ENCODE data around the gene VOPP1.
A peak's percentile ranks its signal among the peaks of the same experiment; 100 is the strongest.
"Not testable (repeated sequence)": the region's sequence is repeated elsewhere in the genome, so short reads cannot be mapped to it uniquely, and the experiment has no call there.

VOPP1 gene, protein sequence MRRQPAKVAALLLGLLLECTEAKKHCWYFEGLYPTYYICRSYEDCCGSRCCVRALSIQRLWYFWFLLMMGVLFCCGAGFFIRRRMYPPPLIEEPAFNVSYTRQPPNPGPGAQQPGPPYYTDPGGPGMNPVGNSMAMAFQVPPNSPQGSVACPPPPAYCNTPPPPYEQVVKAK

GRCh38 chr7:55572378-55573233 is at the start of gene VOPP1:
VOPP1 (minus strand) TSS chr7:55572502; CDS start chr7:55572324, 178 bp downstream.
- no peak for DNase-seq (ENCODE audit: low read depth)

GRCh38 chr7:55618913-55619312 is 46.6 kb upstream of the VOPP1 start:
- DNase-seq (ENCODE audit: low read depth), result no peak

DNA sequence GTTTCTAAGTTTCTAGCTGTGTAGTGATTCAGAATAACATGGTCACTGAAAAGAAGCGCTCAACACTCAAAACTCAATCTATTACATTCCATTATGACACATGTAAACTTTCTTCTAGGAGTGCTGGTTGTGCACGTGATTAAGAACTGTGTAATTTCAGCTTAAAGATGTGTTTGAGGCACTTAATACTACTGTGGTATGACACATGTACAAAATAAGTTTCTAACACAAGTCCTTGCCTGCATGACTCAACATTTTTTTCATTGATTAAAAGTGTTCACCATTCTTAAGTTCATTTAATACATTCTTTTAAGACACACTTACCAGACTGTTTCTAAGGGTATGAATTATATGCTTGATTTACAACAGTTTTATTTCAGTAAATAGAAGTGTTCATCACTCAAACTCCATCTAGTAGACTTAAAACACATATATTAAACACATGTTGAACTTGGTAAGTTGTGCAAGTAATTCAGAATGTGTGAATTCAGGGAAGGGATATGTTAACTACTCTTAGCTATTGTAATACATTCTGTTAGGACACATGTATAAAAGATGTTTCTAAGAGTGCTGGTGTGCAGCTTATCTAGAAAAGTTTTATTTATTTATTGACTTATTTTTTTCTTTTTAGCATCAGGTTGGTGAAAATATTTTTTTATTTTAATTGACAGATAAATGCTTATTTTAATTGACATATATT is 42.2 kb upstream of the VOPP1 start:
- not testable (repeated sequence) for DNase-seq (ENCODE audit: low read depth)

DNA sequence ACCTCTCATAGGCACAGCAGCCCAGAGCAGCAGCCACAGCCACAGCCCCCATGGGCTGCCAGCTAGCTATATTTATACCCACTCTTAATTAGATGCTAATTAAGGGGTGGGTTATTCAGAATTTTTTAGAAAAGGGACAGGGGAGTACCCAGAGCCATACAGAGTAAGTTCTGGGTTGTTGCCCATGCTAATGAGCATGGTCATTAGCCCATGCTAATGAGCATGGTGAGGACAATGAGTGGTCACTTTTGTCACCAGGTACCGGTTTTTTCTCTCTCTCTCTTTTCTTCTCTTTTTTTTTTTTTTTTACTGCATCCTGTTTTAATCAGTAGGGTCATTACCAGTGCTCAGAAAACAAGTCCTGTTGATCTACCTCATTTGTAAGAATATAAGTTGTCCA is 37.4 kb upstream of the VOPP1 start:
- DNase-seq (ENCODE audit: low read depth), result not testable (repeated sequence)

- not testable (repeated sequence) for DNase-seq (ENCODE audit: low read depth)
Measured at GRCh38 chr7:55605661-55606060, 33.4 kb upstream of the VOPP1 start.

DNA sequence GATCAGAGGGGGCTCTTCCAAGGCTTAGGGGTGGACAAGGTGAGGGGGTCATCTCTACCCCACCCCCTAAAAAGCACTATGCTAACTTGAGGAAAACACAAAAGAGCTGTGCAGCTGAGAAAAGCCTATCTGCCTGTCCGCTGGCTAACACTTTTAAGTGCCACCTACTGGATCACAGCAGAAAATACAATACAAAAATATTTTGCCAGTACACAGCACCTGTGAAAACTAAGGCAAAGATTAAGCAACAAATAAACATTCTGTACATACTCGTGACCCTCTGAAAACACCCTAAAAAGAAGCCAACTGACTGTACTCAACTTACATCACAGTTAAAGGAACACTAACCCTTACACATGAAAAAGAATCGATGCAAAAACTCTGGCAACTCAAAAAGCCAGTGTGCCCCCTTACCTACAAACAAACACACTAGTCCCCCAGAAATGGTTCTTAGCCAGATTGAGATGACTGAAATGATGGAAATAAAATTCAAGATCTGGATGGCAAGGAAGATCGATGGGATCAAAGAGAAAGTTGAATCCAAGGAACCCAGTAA is 25.7 kb upstream of the VOPP1 start:
- not testable (repeated sequence) for DNase-seq (ENCODE audit: low read depth)

GRCh38 chr7:55597214-55597739 is 25.0 kb upstream of the VOPP1 start:
- DNase-seq (ENCODE audit: low read depth), result not testable (repeated sequence)

DNA sequence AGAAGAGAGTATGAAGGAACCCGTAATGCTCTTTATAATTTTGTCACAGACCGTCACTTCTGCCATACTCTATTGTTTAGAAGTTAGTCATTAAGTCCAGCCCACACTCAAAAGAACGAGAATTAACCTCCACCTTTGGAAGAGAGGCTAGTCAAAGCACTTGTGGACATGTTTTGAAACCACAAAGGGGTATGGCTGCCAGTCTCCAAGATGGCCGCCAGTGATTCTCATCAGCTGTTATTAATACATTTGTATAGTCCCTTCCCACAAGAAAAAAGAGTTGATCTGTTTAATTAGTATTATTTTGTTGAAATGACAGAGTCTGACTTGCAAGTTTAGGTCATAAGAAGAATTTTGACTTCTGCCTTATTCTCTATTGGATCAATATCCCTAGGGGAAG is 23.2 kb upstream of the VOPP1 start:
- no peak for DNase-seq (ENCODE audit: low read depth)

GRCh38 chr7:55594870-55595269 is 22.6 kb upstream of the VOPP1 start:
- DNase-seq (ENCODE audit: low read depth), result no peak

DNA sequence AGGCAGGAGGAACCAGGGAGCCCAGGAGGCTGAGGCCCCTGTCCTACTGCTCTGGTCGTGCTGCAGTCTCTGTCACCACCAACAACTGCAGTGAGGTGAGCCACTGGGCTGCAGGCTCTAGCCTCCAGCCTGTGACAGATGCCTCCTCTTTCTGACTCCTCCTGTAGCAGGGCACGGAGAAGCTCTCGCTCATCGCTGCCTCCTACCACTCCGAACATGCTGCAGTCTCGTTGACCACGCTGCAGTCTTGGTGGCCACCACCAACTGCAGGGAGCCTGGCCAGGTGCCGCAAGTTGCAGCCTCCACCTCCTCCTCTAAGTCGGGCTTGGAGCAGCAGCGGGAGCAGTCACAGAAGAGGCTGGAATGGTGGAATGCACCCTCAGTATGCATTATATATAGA is 22.1 kb upstream of the VOPP1 start:
- DNase-seq (ENCODE audit: low read depth), result no peak

DNA sequence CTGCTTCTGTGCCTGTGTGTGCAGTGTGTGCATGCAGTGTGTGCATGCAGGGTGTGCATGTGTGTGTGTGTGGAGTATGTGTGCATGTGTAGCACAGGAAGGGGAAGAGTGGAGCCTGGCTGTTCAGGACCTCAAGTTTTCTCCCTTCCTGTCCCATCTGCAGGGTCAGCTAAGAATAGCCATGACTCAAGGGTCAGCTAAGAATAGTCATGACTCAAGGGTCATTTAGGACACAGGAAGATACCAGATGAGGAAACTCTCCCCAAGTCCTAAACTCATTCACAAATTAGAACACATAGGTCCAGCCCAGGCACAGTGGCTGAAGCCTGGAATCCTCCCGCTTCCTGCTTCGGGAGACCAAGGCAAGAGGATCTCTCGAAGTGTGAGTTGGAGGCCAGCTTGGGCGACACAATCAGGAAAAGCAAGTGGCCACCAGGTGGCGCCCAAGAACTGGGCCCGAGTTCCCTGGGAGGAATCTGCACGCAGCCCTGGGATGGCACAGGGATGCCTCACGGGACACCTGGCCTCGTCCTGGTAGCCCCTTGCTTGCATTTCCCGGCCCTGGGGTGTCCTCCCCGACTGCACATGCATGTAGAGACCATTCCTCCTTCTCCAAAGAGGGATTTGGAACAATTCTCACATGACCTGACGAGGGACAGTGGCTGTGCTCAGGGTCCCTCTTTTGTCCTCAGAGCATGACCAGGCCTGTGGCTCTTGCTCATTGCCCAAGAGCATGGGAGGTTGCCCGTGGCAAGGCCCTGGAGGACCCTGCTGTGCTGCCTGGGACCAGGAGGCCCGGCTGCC is 21.4 kb upstream of the VOPP1 start:
- DNase-seq (ENCODE audit: low read depth), result peak; percentile 63

- no peak for DNase-seq (ENCODE audit: low read depth)
Measured at GRCh38 chr7:55593172-55593514, 20.8 kb upstream of the VOPP1 start.

DNA sequence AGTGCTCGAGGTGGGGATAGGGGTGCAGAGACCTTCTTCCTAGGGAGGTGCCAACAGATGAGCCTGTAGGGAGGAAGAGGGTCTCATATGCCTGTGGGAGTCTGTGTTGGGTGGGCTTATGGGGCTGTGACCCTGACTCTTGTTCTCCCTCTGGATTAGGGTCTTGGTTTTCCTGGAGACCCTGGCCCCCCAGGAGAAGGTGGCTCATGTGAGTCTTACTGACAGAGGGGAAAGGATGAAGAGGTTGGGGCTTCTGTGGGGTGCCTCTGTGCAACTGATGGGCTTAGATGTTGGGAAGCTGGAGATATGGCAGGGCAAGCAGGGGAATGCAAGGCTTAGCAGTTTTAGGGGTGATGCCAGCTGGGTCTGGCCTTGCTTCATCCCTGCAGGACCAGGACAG is 20.2 kb upstream of the VOPP1 start:
- DNase-seq (ENCODE audit: low read depth), result no peak

- DNase-seq (ENCODE audit: low read depth), result no peak
Measured at GRCh38 chr7:55591282-55591931, 19.1 kb upstream of the VOPP1 start.

GRCh38 chr7:55590517-55591281 is 18.4 kb upstream of the VOPP1 start:
- DNase-seq (ENCODE audit: low read depth), result no peak

- DNase-seq (ENCODE audit: low read depth), result no peak
Measured at GRCh38 chr7:55589905-55590304, 17.6 kb upstream of the VOPP1 start.

DNA sequence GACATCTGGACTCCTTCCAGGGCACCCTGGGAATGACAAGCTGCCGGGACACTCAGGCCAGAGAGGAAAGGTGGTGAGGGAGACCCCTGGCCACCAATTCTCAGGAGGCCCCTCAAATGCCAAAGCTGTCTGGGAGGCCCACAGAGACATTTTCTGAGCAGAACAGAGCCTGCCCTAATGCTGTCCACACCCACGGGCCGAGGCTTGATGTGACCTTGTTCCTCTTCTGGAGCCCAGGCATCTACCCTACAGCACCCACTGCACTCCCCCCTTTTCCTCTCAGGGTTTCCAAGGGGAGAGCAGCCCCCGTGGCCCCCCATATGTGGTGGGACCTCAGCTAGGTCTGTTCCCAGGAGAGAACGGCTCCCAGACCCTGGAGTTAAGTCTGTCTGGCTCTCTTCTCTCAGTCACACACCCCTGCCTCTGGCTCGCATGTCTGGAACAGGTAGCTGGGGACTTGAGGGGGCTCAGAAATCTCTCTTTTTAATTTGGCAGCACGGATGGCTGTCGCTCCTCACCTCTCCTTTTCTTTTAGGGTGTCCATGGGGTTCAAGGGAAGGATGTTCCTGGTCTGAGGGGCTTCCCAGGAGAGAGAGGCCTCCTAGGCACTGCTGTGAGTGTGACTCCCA is 16.8 kb upstream of the VOPP1 start:
- DNase-seq (ENCODE audit: low read depth), result no peak

DNA sequence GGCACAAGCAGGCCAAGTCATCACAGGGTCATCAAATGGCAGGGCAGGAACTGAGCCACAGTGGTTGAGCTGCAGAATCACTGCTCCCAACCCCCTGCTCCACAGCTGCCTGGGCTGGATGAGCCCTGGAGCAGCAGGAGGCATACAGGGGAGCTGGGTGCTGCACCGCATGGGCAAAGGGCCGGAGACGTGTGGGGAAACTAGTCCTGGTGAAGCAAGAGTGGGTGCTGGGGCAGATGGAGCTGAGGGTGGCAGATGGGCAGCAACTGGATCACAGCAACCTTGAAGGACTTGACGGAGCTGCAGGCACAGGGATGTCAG is 16.0 kb upstream of the VOPP1 start:
- DNase-seq (ENCODE audit: low read depth), result no peak

DNA sequence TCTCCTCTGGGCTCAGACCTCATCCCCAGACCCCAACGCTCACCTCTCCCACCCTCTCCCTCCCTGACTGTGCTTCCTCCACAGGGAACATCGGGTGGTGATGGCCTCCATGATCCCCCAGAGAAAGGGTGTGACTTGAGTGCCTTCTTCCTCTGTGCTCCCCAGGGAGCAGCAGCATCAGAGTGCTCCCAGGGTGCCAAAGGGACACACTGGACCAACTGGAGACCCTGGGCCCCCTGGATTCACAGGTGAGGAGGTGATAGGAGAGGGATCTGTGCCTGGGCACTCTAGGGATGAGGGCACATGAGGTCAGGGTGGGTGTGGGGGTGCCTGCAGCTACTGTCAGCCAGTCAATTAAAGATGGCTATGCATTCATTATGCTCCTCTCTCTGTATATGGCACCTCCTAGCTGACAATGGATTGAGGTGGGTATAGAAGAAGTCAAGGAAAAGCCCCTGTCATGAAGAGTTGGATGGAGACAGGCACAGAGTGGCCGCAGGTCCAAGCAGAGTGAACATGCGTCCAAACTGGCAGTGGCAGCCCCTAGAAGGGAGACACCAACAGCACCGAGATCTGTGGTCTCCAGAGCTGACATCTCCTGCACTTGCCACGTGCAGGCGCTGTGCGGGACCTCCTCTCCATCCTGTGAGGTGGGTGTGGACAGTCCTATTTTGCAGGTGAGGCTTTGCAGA is 15.5 kb upstream of the VOPP1 start:
- no peak for DNase-seq (ENCODE audit: low read depth)

All from stimulated activated CD8-positive, alpha-beta memory T cell treated with anti-CD3 and anti-CD28 coated beads, Interleukin-15, amount 100 ng/mL, for 1 hour (primary cell).